ENCODE measurements around the gene CFAP251. TPM values are rescaled to one million over a fixed set of nuclear protein-coding genes. Genes with fewer than 3 reads are reported as not detected.

The CFAP251 gene
- total and polyA plus RNA-seq, 2 of the 8 experiments (the other 6 are each of a cell fraction or from before 2014, with no cell fraction given): 1.8 to 2.9 TPM

- no peak overlapping the region for H2AFZ ChIP-seq (ENCODE audit: low read length)
- no peak overlapping the region for H4K91ac ChIP-seq (replicated peaks; ENCODE audit: insufficient read length, low read length)
- ChIA-PET CTCF (ENCODE audit: partially characterized antibody) (interaction anchor here (0.6 to 1.1 kb wide), 2 partner anchors 96 to 108 kb away, joined by 4 read pairs; partner anchors contain the start of gene CFAP251), POLR2A (ENCODE audit: partially characterized antibody) (no interaction called here)
- H3K4ac ChIP-seq (replicated peaks; ENCODE audit: insufficient read length, low read depth, low read length): no peak overlapping the region
- H3K23me2 ChIP-seq (ENCODE audit: low read depth, low read length): no peaks in the 10 kb centered on the region
- no peak overlapping the region for H2BK12ac ChIP-seq (ENCODE audit: low read depth, low read length)
- no peak overlapping the region for H3K4me3 ChIP-seq (ENCODE audit: extremely low read depth in 1 of 4, insufficient read depth in 2 of 4, low read depth in 3 of 4, low read length in 4 of 4)
- no peak overlapping the region for H3K27ac ChIP-seq (ENCODE audit: low read depth, low read length)
- TF ChIP-seq ATF2 (IDR thresholded peaks at IDR 0.05; ENCODE audit: low read length) (no peak), JUN (IDR thresholded peaks at IDR 0.05; ENCODE audit: low read depth, low read length) (no peak), TEAD4 (IDR thresholded peaks at IDR 0.05; ENCODE audit: low read depth, low read length) (no peak), RNF2 (IDR thresholded peaks at IDR 0.05; ENCODE audit: borderline replicate concordance, low read depth, low read length, missing control alignments, poor library complexity, severe bottlenecking) (no peak), ATF3 (IDR thresholded peaks at IDR 0.05; ENCODE audit: insufficient read depth, low read depth, low read length) (no peak), CTBP2 (IDR thresholded peaks at IDR 0.05; ENCODE audit: borderline replicate concordance, insufficient read depth, insufficient read length, low read length) (no peak), SRF (IDR thresholded peaks at IDR 0.05; ENCODE audit: low read depth, low read length) (no peak)
- no peak overlapping the region for H3K9ac ChIP-seq (replicated peaks in 1 of 4; ENCODE audit: extremely low read depth in 1 of 4, low read depth in 3 of 4, low read length in 3 of 4)
- FAIRE-seq (no peak), DNase-seq (ENCODE audit: low read depth in 1 of 2, low spot score in 2 of 2) (no peak)
- no peaks in the 10 kb centered on the region for H3K9me3 ChIP-seq (ENCODE audit: insufficient read depth in 2 of 2, low read depth in 1 of 2, low read length in 1 of 2)
- H3K27me3 ChIP-seq (replicated peaks in 1 of 4; ENCODE audit: control insufficient read depth in 3 of 4, extremely low read depth in 1 of 4, insufficient read depth in 3 of 4, low read length in 3 of 4): peaks cover 0 to 5% (median 3%) of the 10 kb centered on the region in 4 experiments; a peak in 4 of 7 replicates
- no peak overlapping the region for H3K18ac ChIP-seq (ENCODE audit: extremely low read depth, low read length)
- no peak overlapping the region for H2BK5ac ChIP-seq (ENCODE audit: low read depth, low read length)
- H3K36me3 ChIP-seq (ENCODE audit: control insufficient read depth in 2 of 4, insufficient read depth in 4 of 4, low read length in 3 of 4): no peaks in the 10 kb centered on the region
- no peak overlapping the region for H2BK20ac ChIP-seq (ENCODE audit: low read length)
- no peak overlapping the region for H2AK5ac ChIP-seq (ENCODE audit: low read depth, low read length)
- no peak overlapping the region for H3K56ac ChIP-seq (replicated peaks; ENCODE audit: insufficient read length, low read depth, low read length)
- H3K4me1 ChIP-seq (replicated peaks in 1 of 4; ENCODE audit: control insufficient read depth in 3 of 4, insufficient read depth in 4 of 4, low read length in 3 of 4): no peaks in the 10 kb centered on the region
- H3K14ac ChIP-seq (ENCODE audit: insufficient read length): no peak overlapping the region
- H3K23ac ChIP-seq (ENCODE audit: insufficient read length): no peak overlapping the region
- no peaks in the 10 kb centered on the region for H3K79me1 ChIP-seq (ENCODE audit: low read depth, low read length)
- no peaks in the 10 kb centered on the region for H3K79me2 ChIP-seq (ENCODE audit: control insufficient read depth in 1 of 2, insufficient read depth in 2 of 2, low read length in 2 of 2)
- H2BK120ac ChIP-seq (replicated peaks; ENCODE audit: low read depth, low read length): no peak overlapping the region
- H4K5ac ChIP-seq (ENCODE audit: insufficient read length, low read depth, low read length): no peak overlapping the region
- H2BK15ac ChIP-seq (ENCODE audit: low read length): no peak overlapping the region
- WGBS, 2 experiments (ENCODE audit: extremely low coverage in 1 of 2, insufficient coverage in 1 of 2, insufficient read length in 1 of 2, insufficient replicate concordance in 2 of 2, low coverage in 1 of 2, low lambda C conversion rate in 2 of 2, missing lambda C conversion rate in 1 of 2): 97% methylated on average over 5 of the region's 5 CpGs; no CpG with 5 or more reads in 1 of the 2 experiments
- H4K8ac ChIP-seq (ENCODE audit: extremely low read depth, insufficient read depth, low read length): no peak overlapping the region
- H3K4me2 ChIP-seq (ENCODE audit: insufficient read depth in 1 of 2, low read depth in 2 of 2, low read length in 2 of 2): no peak overlapping the region
- no peaks in the 10 kb centered on the region for H4K20me1 ChIP-seq (replicated peaks in 1 of 2; ENCODE audit: control insufficient read depth in 1 of 2, insufficient read depth in 2 of 2, low read length in 2 of 2)
Observed at GRCh38 chr12:122014781-122015180, 96.4 kb downstream of the CFAP251 start.

All from H1 (cell line).